ENCODE results near the gene RETREG2.

Gene RETREG2, protein sequence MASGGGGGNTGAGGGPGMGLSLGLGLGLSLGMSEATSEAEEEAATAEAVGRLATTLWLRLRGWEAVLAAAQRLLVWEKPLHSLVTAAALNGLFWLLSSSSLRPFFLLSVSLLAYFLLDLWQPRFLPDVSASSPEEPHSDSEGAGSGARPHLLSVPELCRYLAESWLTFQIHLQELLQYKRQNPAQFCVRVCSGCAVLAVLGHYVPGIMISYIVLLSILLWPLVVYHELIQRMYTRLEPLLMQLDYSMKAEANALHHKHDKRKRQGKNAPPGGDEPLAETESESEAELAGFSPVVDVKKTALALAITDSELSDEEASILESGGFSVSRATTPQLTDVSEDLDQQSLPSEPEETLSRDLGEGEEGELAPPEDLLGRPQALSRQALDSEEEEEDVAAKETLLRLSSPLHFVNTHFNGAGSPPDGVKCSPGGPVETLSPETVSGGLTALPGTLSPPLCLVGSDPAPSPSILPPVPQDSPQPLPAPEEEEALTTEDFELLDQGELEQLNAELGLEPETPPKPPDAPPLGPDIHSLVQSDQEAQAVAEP
- 147 to 204 (median 172) reads per million in 4 experiments for total RNA-seq

DNA sequence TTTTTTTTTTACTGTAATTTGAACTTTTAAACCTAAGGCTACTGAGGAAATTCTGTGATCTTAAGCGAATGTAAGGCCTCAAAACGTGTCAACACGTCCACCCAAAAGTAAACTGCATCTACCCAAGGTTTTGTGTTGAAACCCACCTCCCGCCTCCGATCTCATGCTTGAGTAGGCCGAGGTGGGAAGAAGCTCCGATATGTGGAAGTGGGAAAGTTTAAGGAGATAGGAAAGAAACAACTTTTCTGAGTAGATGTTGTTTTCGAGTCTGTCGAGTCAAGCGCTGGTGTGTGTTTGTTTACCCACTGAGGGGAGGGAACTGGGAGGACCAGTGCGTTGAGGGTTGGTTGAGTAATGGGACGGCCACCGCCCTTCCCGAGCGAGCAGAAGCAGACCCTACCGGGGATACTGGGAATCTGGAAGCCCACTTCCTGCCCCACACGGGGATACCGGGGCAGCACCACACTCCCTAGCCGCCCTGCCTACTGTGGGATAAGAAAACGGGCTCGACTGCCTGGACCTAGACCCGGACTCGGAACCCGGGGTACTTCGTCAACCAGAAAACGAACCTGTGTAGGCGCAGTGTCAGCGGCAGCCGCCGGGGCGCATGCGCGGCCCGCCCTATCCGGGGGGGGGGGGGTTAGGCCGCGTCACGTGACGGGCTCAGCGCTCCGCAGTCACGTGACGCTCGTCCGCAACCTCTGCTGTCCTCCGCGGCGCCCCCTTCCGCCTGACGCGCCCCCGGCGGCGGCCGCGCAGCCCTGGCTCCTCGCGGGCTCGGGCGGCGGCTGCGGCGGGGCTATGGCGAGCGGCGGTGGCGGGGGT lies at the start of gene RETREG2:
Gene RETREG2, plus strand, starts transcription at position 724 of the 825 bp plus-strand sequence. Its CDS starts 78 bp downstream, at position 802.
- DNase-seq = peak; percentile 67

DNA sequence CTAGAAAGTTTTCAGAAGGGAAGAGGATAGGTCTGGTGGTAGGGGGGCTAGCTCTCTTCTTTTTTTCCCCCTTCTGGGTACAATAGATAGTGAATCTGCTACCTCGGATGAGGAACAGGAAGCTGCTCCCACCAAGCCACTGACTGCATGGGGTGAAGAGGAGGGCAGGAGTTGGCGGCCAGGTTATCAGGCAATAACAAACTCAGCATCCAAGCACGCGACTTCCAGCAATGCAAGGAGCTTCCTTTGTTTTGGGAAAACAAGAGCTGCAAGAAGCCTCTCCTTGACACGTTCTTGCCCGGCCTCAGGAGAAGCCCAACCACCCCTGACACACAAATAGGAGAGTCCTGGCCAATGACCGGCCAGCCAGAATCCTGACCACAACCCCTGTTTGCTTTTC lies 49.7 kb upstream of the RETREG2 start:
- DNase-seq = no peak

DNA sequence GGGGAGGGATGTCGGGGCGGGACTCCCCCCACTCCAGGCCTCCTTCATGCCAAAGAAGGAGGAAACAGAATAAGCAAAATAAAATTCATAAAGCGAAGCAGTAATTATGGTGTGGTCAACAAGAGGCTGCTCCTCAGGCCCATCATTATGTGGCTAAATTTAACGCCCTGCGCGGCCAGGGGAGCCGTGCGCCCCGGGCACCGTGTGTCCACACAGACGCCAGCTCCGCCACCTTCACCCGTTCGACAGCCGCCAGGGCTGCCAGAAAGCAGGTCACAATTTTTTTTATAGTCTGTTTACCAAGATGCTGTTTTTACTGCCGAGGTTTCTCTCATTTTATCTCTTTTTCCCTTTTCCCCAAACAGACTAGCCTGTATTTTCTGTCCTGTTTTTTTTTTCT lies 48.5 kb upstream of the RETREG2 start:
- no peak for DNase-seq

DNA sequence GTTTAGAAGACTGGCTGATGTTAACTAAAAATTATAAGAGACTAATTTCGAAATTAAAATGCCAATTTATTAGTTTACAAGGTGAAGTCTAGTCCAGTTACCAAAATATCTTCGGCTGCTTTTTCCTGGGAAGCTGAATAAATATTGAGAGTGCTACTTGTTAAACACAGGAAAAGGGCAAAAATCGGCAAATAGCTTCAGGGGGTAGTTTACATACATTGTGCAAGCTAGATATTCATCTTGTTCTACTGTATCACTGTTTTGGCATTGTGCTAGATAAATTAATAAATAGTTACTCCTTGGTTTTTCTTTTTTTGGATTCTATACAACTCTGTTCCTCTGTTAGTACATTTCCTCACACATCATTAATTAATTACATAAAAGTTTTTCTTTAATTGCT lies 46.7 kb upstream of the RETREG2 start:
- DNase-seq = no peak

DNA sequence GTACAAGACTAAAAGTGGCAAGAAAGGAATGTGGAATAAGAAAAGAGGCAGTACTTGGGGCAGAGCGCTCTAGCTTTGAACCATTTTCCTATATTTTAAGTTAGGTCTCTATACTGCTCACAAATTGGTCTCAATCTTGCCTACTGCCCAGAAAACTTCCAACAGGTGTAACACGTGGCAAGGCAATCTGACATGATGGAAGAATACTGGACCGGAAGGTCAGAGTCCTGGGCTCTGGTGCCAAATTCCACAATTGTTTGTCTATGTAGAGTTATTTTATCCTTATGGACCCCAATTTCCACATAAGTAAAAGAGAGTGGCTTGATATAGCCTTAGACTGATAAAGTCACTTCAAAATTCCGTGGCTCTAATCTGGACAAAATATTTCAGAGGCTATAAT lies 46.3 kb upstream of the RETREG2 start:
- no peak for DNase-seq

DNA sequence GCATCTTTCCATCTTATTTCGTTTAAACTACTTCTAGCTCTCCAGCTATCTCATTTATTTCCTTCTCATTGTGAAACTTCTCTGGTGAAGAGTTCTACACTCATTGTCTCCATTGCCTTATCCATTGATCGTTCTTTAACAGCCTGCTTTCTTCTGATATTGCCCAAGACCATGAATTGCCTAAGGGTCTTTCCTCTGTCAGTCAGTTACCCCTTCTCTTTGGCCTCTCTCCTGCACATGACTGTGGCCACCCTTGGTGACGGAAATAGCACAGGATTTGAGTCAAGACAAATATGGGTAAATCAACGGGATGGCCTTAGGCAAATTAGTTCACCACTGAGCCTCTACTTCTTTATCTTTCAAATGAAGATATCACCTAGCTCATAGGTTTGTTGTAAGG lies 44.1 kb upstream of the RETREG2 start:
- DNase-seq = no peak

DNA sequence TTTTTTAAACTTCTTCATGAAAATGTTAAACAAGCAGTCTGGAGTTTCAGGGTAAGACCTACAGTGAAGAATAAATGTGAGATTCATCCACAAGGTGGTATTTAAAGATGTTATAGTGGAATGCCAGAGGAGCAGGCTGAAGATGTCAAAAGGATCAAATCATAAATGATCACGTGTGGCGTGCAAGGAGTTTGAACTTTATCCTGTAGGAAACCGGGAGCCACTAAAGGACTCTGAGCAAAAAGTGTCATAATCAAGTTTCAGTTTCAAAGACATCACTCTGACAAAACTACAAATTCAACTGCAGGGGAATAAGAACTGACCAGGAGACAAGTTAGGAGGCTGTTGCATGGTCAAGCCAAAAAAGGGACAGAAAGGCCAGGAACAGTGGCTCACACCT lies 37.4 kb upstream of the RETREG2 start:
- no peak for DNase-seq

DNA sequence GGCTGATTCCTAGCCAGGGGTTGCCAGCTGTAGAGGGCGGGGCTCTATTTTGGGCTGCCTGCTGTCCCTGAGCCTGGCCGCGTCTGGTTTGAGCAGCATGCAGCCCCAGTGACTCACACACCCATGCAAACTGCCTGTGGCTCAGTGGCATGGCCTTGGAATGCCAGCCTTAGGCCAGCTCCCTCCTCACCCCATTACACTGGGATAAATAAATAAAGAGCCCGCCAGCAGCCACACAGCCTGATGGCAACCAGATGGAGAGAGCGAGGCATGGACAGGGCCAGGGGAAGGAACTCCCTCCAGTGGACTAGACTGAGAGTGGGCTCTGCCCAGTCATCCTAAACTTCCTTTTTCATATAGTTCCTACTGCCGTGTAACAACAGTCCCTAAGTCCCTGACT lies 35.7 kb upstream of the RETREG2 start:
- DNase-seq = no peak

DNA sequence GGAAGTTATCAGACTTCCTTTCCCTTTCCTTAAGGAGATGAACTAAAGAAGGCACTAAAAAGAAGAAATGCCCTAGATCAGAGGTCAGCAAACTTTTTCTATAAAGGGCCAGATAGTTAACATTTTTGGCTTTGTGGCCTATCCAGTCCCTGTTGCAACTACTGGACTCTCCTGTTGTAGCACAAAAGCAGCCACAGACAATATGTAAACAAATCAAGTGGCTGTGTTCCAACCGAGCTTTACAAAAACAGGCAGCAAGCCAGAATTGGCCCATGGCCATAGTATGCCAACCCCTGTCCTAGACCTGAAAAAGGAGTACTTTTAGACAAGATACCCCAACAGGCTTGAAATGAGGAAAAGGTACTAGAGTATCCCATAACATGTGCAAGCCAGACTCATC lies 28.4 kb upstream of the RETREG2 start:
- DNase-seq = no peak

DNA sequence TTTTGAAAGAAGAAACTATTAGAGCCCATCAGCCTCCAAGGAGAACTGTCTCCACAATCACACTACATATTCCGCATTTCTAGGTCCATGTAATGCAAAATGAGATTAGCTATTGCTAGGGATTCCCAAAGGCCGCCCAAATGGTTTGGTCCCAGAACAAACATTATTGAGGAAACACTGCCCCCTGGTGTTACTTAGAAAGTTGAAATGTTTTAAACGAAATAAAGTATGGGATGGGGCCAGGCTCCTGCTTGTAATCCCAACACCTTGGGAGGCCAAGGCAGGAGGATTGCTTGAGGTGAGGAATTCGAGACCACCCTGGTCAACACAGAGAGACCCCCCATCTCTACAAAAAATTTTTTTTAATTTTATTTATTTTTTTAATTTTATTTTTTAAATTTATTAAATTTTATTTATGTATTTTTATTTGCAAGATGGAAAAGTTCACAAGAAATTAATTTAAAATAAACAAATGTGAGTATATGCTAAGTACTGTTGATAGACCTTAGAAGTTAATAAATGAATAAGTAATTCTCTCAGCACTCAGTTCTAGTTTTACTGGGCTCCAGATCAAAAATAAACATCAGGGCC lies 22.9 kb upstream of the RETREG2 start:
- DNase-seq = no peak

DNA sequence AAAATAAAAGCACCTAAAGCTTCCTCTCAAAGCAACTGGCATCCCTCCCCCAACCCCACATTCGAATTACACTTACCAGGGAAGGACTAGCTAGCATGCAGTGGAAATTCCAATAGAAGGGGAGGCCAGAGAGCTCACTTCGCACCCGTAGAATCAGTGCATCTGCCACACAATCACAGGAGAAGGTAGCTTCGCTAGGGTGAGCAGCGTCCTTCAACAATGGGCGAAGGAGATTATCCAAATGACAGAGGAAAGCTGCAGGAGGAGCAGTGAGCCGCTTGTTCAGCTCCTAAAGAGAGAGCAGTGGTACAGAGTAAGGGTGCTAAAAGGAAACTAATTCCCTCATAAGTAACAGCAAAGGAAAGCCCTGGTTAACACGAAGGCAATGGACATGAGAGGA lies 20.7 kb upstream of the RETREG2 start:
- DNase-seq = no peak

DNA sequence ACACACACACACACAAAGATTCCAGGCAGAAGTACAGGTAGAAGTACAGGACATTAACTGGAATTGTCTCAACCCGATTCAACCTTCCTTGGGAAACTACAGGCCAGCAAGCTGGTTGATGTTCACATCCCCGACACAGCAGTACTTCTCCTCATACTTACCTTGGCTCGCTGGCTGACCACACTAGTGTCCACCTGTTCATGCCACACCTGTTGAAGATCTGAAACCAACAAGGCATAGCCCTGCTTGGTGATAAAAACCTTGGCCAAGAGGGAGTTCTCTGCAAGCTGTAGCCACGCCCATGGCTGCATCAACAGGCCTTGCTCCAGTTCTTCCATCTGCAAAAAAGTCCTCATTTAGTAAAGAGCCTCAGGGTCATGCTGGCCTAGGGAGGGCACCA lies 20.1 kb upstream of the RETREG2 start:
- no peak for DNase-seq

DNA sequence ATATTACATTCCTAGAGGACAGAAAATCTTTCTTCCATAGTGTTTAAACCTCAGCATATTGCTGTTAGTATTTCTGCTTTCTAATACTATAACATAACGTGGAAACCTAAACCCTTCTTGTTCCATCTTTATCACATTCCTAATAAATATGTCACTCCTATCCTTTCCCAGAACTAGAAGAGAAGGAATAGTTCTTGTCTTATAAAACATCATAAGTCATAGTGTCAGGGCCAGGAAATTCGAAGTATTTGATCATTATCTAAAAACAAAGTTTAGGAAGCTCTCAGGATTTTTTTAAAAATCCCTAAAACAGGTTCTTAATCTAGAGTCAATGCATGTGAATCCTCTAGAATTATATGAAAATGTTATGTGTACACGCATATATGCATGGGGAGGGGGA lies 19.5 kb upstream of the RETREG2 start:
- DNase-seq = no peak

DNA sequence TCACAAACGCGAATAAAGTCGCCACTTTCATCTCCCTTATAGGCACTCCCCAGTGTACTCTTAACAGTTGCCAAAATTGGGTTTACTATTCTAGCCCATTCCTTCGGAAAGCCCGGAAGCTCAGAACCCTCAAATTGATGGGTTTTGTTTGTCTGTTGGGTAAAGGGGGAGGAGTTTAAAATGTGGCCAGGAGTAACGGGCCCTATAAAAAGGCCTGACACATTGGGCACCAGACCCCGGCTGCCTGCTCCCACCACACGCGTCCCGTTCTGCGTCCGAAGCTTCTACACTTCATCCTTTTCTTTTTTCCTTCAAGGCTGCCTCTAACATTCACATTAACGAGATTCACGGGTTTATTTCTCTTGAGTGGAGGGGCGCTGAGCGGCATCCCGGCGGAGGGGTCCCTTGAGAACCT lies 18.3 kb upstream of the RETREG2 start:
- DNase-seq = no peak

DNA sequence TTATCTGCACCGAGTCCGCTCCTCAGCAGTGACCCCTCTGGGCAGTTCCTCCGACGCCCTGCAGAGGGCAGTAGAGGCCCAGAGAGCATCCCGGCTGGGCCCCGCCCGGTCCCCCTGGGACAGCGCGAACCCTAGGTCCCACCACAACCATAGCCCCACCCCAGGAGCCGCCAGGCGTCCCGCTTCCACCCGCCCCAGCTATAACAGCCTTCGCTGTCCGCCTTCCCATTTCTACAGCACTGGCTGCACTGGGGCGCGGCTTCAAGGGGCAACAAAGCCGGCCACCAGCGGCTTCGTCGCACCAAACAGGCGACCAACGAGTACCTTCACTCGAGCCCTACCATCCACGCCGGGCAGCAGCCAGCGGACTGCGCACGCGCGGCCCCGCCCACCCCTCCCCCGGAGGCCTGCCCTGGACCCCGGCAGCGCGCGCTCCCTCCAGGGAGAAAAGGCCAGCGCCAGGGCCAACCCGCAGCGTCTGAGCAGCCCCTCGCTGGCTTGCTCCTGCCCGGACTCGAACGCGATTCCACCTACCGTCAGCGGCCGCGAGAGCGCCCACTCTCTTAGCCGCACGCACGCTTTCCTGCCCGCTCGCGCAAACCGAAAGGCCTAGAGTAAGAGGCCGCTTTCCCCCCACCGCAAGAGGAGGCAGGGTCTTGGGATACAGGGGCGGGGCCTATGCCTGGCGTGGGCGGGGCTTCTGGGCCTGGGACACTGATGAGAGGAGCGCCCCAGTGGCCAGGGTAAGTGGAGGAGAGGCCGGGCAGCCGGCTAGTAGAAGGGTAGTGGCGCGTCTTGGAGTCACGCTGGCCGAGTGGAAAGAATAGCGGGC lies 17.7 kb upstream of the RETREG2 start, which contains the start of gene NHEJ1:
Gene NHEJ1, minus strand, starts transcription at position 630 of the 832 bp plus-strand sequence. CDS start 2,453 bp downstream, outside the sequence.
- peak; percentile 84 for DNase-seq

DNA sequence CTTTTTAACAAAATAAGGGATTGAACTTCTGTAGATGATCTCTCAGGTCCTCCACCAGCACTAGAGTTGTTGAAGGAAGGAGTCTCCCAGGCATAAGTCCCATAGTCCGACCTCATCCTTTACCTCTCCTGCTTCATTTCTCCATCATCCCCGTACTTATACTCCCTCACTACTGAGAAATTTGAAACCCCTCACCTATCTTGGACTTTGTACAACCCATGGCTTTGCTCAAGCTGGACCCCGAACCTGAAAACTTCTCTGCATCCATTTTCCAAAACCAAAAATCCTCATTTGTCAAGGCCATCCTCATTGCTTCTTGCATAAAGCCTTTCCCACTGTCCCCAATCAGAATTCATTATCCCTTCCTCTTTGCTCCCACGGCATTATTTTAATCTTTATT lies 17.0 kb upstream of the RETREG2 start:
- no peak for DNase-seq

DNA sequence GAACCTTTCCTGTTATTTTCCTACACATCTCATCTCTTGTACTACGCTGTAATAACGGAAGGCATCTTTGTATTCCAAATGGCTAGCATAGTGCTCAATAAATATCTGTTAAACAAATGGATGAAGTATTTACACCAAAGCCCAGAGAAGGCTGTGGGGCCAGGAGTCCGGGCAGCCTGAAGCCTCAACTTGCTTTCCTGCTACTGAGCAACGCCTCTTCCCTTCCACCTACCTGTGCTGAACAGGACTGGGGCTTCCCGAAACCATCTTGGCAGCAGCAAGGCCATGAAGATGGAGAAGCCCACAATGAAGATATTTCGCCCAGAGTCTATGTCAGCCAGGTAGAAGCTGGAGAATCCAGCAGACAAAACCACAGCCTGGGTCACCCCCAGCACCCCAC lies 14.9 kb upstream of the RETREG2 start:
- no peak for DNase-seq

DNA sequence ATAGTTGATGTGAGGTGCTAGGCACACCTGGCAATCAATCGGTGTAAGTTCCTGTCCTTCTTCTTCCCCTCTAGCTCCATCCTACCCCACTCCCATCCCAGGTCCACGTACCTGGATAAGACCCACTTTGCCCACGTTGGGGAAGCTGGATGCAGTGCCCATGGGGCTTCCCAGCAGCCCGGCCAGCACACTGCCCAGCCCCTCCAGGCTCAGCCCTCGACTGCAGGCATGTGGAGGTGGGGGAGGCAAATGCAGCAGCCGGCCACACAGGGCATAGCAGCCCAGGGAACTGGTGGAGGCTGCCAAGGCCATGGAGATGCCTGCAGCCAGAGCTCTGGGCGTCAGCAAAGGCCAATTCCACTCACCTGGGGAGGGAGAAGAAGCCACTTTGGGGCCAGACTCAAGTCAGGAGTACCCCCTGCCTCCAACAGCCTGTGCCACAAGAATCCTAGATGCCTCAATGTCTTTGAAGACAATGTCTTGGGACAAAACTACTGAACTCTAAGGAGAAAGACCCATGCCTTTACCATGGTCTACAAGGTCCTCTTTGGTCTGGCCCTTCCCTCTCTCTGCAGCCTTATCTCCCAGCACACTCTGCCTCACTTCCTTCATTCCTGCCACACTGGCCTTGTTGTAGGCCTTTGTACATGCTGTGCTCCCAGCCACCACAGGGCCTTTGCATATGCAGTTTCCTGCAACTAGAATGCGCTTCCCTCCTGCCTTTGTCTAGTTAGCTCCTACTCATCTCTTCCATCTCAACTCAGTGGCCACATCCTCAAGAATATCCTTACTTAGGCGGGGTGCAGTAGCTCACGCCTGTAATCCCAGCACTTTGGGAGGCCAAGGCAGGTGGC lies 12.8 kb upstream of the RETREG2 start:
- no peak for DNase-seq

DNA sequence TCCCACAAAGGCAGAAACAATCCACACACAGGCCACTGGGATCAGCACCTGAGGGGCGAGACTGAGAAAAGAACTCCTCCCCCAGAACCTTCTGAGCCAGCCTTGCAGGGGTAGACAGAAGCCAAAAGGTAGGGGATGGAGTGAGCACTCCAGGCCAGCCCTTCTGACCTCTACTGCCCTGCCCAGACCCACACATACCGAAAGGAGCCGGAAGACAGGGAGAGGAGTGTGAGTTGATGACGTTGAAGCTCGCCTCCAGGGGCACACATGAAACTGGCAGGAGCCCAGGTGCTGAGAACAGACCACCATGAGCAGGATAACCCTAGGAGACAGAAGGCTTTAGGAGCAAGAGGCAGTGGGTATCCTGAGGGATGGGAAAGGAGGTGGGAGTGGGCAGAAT lies 10.1 kb upstream of the RETREG2 start:
- DNase-seq = no peak

DNA sequence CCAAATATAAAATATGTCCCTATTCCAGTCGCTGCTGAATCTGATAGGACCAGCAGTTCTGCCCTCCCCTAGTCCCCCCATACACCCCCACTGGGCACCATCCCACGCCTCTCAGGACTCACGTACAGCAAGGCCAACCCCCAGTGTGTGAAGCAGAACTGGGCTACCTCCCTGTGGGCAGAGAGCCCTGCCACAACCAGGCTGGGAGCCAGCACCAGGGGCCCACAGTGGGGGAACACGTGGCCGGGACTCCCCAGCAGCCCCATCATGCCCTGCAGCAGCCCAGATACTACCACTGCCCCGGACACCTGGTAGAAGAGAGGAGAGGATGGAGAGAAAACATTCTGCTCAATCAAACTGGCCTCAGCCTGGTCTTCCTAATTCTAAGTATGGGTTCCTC lies 9.5 kb upstream of the RETREG2 start:
- no peak for DNase-seq

DNA sequence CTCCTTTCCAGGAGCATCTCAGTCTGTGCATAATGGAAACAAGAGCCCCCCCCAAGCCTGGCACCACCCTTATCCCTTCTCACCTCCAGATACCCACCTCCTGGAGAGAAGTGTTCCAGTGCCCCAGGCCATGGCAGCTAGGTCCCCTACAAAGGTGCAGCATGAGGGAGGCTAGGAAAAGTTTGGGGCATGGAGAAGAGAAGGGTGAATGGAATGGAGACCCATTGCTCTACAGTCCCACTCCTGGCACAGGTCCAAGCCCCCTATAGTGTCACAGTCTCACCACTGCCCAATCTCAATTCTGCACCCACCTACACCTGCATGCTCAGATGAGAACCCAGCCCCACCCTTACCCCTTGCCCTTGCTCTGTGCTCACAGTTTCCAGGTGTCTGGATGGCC lies 9.1 kb upstream of the RETREG2 start:
- no peak for DNase-seq
